WTC11 (cell line): ENCODE data around the gene CPLX3. TPM values are rescaled to one million over a fixed set of nuclear protein-coding genes. Genes with fewer than 3 reads are reported as not detected.

Experiments
- ATAC-seq: fragments of 200-7000 bp; cut with Tn5 transposase; 2 replicates; pipeline ENCODE4 v1.10.0; 2021; ENCODE audit warnings: mild to moderate bottlenecking, moderate library complexity
- CTCF ChIA-PET: fragments of 300-600 bp; sonication (Branson Sonifier 250); formaldehyde crosslinking; loops from one replicate; lab custom pipeline; 2021; ENCODE audit warnings: antibody characterized with exemption; lab: Charles Lee
- POLR2A ChIA-PET: fragments of 350-600 bp; sonication (Branson Sonifier 250); formaldehyde crosslinking; loops from one replicate; lab custom pipeline; 2021; ENCODE audit warnings: antibody characterized with exemption; lab: Charles Lee
- DNase-seq: peaks from one replicate; pipeline ENCODE4 v3.0.0; 2021; ENCODE audit warnings: low spot score
- H3K27ac Mint-ChIP-seq: 2 replicates; pipeline ENCODE4 v1.8.0; 2021; ENCODE audit warnings: mixed read lengths
- H3K27me3 Mint-ChIP-seq: 2 replicates; pipeline ENCODE4 v1.8.0; 2021; ENCODE audit warnings: low read depth, mild to moderate bottlenecking, moderate library complexity, mixed read lengths
- H3K36me3 Mint-ChIP-seq: 2 replicates; pipeline ENCODE4 v1.8.0; 2021; ENCODE audit warnings: mixed read lengths
- H3K4me1 Mint-ChIP-seq: 2 replicates; pipeline ENCODE4 v1.8.0; 2022; ENCODE audit warnings: mixed read lengths
- H3K4me3 Mint-ChIP-seq: 2 replicates; pipeline ENCODE4 v1.8.0; 2021; ENCODE audit warnings: mild to moderate bottlenecking, moderate library complexity, mixed read lengths
- H3K9me3 Mint-ChIP-seq: 2 replicates; pipeline ENCODE4 v1.8.0; 2021; ENCODE audit warnings: mixed read lengths
- AR ChIP-seq: fragments of 250-450 bp; sonication (Bioruptor Pico); IDR thresholded peaks from 2 replicates; pipeline ENCODE4 v1.9.0; 2021; ENCODE audit warnings: mild to moderate bottlenecking
- ATF1 ChIP-seq: sonication (generic); formaldehyde crosslinking; IDR thresholded peaks from 2 replicates; pipeline ENCODE4 v1.8.1; 2023; ENCODE audit warnings: mild to moderate bottlenecking, moderate library complexity, missing genetic modification reagents
- ATF3 ChIP-seq: sonication (generic); formaldehyde crosslinking; conservative IDR thresholded peaks from 2 replicates; pipeline ENCODE4 v1.8.1; 2022; ENCODE audit warnings: mild to moderate bottlenecking, missing genetic modification reagents
- CREM ChIP-seq: sonication (generic); formaldehyde crosslinking; IDR thresholded peaks from 2 replicates; pipeline ENCODE4 v1.8.1; 2022; ENCODE audit warnings: mild to moderate bottlenecking, missing genetic modification reagents, moderate library complexity
- CTCF ChIP-seq: fragments of 200-600 bp; IDR thresholded peaks from 2 replicates; pipeline ENCODE4 v1.8.0; 2022; ENCODE audit warnings: antibody characterized with exemption
- E2F4 ChIP-seq: sonication (generic); formaldehyde crosslinking; IDR thresholded peaks from 2 replicates; pipeline ENCODE4 v1.8.1; 2022; ENCODE audit warnings: low read depth, mild to moderate bottlenecking, moderate library complexity, missing genetic modification reagents, borderline replicate concordance
- ESRRA ChIP-seq: sonication (generic); formaldehyde crosslinking; IDR thresholded peaks from 2 replicates; pipeline ENCODE4 v1.8.1; 2022; ENCODE audit warnings: mild to moderate bottlenecking, missing genetic modification reagents, borderline replicate concordance
- FOXK1 ChIP-seq: sonication (generic); formaldehyde crosslinking; IDR thresholded peaks from 2 replicates; pipeline ENCODE4 v1.8.0; 2022; ENCODE audit warnings: mild to moderate bottlenecking, moderate library complexity, missing genetic modification reagents
- FOXP4 ChIP-seq: sonication (generic); formaldehyde crosslinking; IDR thresholded peaks from 2 replicates; pipeline ENCODE4 v1.8.0; 2022; ENCODE audit warnings: mild to moderate bottlenecking, missing genetic modification reagents
- GABPB1 ChIP-seq: sonication (generic); formaldehyde crosslinking; IDR thresholded peaks from 2 replicates; pipeline ENCODE4 v1.8.1; 2023; ENCODE audit warnings: mild to moderate bottlenecking, missing genetic modification reagents
- GTF2I ChIP-seq: fragments of 250-450 bp; sonication (Bioruptor Pico); conservative IDR thresholded peaks from 2 replicates; pipeline ENCODE4 v1.4.0; 2021; ENCODE audit warnings: mild to moderate bottlenecking
- MYBL2 ChIP-seq: sonication (generic); formaldehyde crosslinking; IDR thresholded peaks from 2 replicates; pipeline ENCODE4 v1.8.1; 2023; ENCODE audit warnings: mild to moderate bottlenecking, moderate library complexity, missing genetic modification reagents
- NFE2L1 ChIP-seq: sonication (generic); formaldehyde crosslinking; IDR thresholded peaks from 2 replicates; pipeline ENCODE4 v1.8.1; 2023; ENCODE audit warnings: missing genetic modification reagents
- NR1H2 ChIP-seq: sonication (generic); formaldehyde crosslinking; IDR thresholded peaks from 2 replicates; pipeline ENCODE4 v1.9.0; 2021; ENCODE audit warnings: mild to moderate bottlenecking, moderate library complexity, missing genetic modification reagents
- STAT6 ChIP-seq: sonication (generic); formaldehyde crosslinking; conservative IDR thresholded peaks from 2 replicates; pipeline ENCODE4 v1.8.1; 2023; ENCODE audit warnings: mild to moderate bottlenecking, low read depth, missing genetic modification reagents, moderate library complexity
- TCF7 ChIP-seq: sonication (generic); formaldehyde crosslinking; IDR thresholded peaks from 2 replicates; pipeline ENCODE4 v1.8.0; 2022; ENCODE audit warnings: mild to moderate bottlenecking, low read depth, missing genetic modification reagents, moderate library complexity
- TEAD4 ChIP-seq: sonication (generic); formaldehyde crosslinking; IDR thresholded peaks from 2 replicates; pipeline ENCODE4 v1.8.0; 2022; ENCODE audit warnings: mild to moderate bottlenecking, missing genetic modification reagents
- ZNF425 ChIP-seq: fragments of 250-450 bp; sonication (Bioruptor Pico); conservative IDR thresholded peaks from 2 replicates; pipeline ENCODE4 v1.9.0; 2021; ENCODE audit warnings: mild to moderate bottlenecking
- total RNA-seq: library from RNA; stranded (reverse); gene quantifications from 3 replicates; pipeline ENCODE4 v1.2.3, GENCODE V29; 2021

CPLX3 gene
- total RNA-seq, 1 experiment from 2014 or later, result 0.09 TPM

GRCh38 chr15:74830868-74831267, 4.4 kb downstream of the CPLX3 start (continued):
- TF ChIP-seq CTCF (no peak), ATF1 (CRISPR knock-in tag) (no peak)

- no peak for TF ChIP-seq TCF7 (CRISPR knock-in tag)
- no peak for TF ChIP-seq E2F4 (CRISPR knock-in tag)
- TF ChIP-seq STAT6 (CRISPR knock-in tag), result no peak
- no peak for TF ChIP-seq MYBL2 (CRISPR knock-in tag)
- no peak for TF ChIP-seq TEAD4 (CRISPR knock-in tag)
- TF ChIP-seq CTCF, result no peak
- TF ChIP-seq NFE2L1 (CRISPR knock-in tag), result no peak
- no peak for TF ChIP-seq ZNF425 (CRISPR knock-in tag)
- no peak for TF ChIP-seq FOXK1 (CRISPR knock-in tag)
- TF ChIP-seq CREM (CRISPR knock-in tag), result no peak
- no peak for TF ChIP-seq GTF2I
- TF ChIP-seq GABPB1 (CRISPR knock-in tag), result no peak
- no peak for TF ChIP-seq NR1H2 (CRISPR knock-in tag)
- TF ChIP-seq FOXP4, result no peak
- TF ChIP-seq ESRRA (CRISPR knock-in tag), result no peak
- no peak for TF ChIP-seq ATF3
- TF ChIP-seq AR (CRISPR knock-in tag), result no peak
- ATAC-seq (no peak), DNase-seq (no peak)
- Mint-ChIP-seq H3K36me3 (no peaks in the 10 kb centered on the region; the same call in 1 of the 2 replicates), H3K4me3 (no peak overlapping the region), H3K27me3 (peaks cover 21% of the 10 kb centered on the region), H3K27ac (no peak overlapping the region), H3K4me1 (peaks cover 8% of the 10 kb centered on the region), H3K9me3 (no peaks in the 10 kb centered on the region)
- ChIA-PET POLR2A (no interaction called here), CTCF (interaction anchor here (1.1 to 2.6 kb wide), 3 partner anchors 44 to 70 kb away, joined by 3 to 7 read pairs (median 7); no protein-coding TSS in a partner anchor)
These were observed 5.5 kb downstream of the CPLX3 start for GRCh38 chr15:74831813-74832495.
